Loucy (cell line): Measurements from ENCODE around the gene UNK.
"Not testable (repeated sequence)": the region's sequence is repeated elsewhere in the genome, so short reads cannot be mapped to it uniquely, and the experiment has no call there.

Experiments used
- H2AFZ ChIP-seq: fragments of 200-600 bp; sonication (generic); 2 replicates; pipeline ENCODE4 v1.6.0; 2016; ENCODE audit warnings: antibody characterized with exemption, mild to moderate bottlenecking, low read length, moderate library complexity
- H3F3A ChIP-seq: fragments of 200-600 bp; 2 replicates; pipeline ENCODE4 v1.6.0; 2016; ENCODE audit warnings: antibody characterized with exemption, low read depth, mild to moderate bottlenecking
- H3K27me3 ChIP-seq: fragments of 200-600 bp; sonication (generic); 2 replicates; pipeline ENCODE4 v1.6.1; 2014; ENCODE audit warnings: low read length, mild to moderate bottlenecking; ENCODE audit not compliant: insufficient read depth, poor library complexity, severe bottlenecking
- H3K36me3 ChIP-seq: fragments of 200-600 bp; sonication (generic); 2 replicates; pipeline ENCODE4 v1.6.1; 2016; ENCODE audit warnings: low read length; ENCODE audit not compliant: insufficient read depth
- H3K4me1 ChIP-seq: fragments of 200-600 bp; sonication (generic); 2 replicates; pipeline ENCODE4 v1.5.1; 2014; ENCODE audit warnings: low read length, mild to moderate bottlenecking; ENCODE audit not compliant: insufficient read depth, poor library complexity, severe bottlenecking
- H3K4me2 ChIP-seq: fragments of 200-600 bp; sonication (generic); 2 replicates; pipeline ENCODE4 v1.6.0; 2014; ENCODE audit warnings: antibody characterized with exemption, low read length, low read depth, mild to moderate bottlenecking; ENCODE audit not compliant: poor library complexity, severe bottlenecking
- H3K4me3 ChIP-seq: fragments of 200-600 bp; sonication (generic); 2 replicates; pipeline ENCODE4 v1.5.1; 2014; ENCODE audit warnings: low read length, mild to moderate bottlenecking, mixed read lengths; ENCODE audit not compliant: poor library complexity, severe bottlenecking
- H3K79me2 ChIP-seq: fragments of 200-600 bp; sonication (generic); 2 replicates; pipeline ENCODE4 v1.6.1; 2014; ENCODE audit warnings: low read length; ENCODE audit not compliant: insufficient read depth
- H3K9ac ChIP-seq: fragments of 200-600 bp; sonication (generic); 2 replicates; pipeline ENCODE4 v1.6.0; 2014; ENCODE audit warnings: mild to moderate bottlenecking, low read depth, low read length, moderate library complexity; ENCODE audit not compliant: poor library complexity, severe bottlenecking
- H3K9me2 ChIP-seq: fragments of 200-600 bp; sonication (generic); replicated peaks from 2 replicates; pipeline ENCODE4 v1.6.1; 2016; ENCODE audit warnings: low read depth, low read length, mixed read lengths
- H3K9me3 ChIP-seq: fragments of 200-600 bp; sonication (generic); 2 replicates; pipeline ENCODE4 v1.6.1; 2014; ENCODE audit warnings: mild to moderate bottlenecking, antibody characterized with exemption, low read length, low read depth; ENCODE audit not compliant: insufficient read depth
- H4K20me1 ChIP-seq: fragments of 200-600 bp; sonication (generic); 2 replicates; pipeline ENCODE4 v1.6.0; 2014; ENCODE audit warnings: antibody characterized with exemption, low read length, mild to moderate bottlenecking; ENCODE audit not compliant: insufficient read depth, poor library complexity, severe bottlenecking
- CTCF ChIP-seq: fragments of 200-600 bp; sonication (generic); conservative IDR thresholded peaks from 2 replicates; pipeline ENCODE4 v1.5.1; 2014; ENCODE audit warnings: mild to moderate bottlenecking, antibody characterized with exemption, low read length
- EZH2phosphoT487 ChIP-seq: fragments of 200-600 bp; IDR thresholded peaks from 2 replicates; pipeline ENCODE4 v1.6.1; 2018; ENCODE audit warnings: antibody characterized with exemption, mild to moderate bottlenecking, moderate library complexity, borderline replicate concordance

UNK gene

DNA sequence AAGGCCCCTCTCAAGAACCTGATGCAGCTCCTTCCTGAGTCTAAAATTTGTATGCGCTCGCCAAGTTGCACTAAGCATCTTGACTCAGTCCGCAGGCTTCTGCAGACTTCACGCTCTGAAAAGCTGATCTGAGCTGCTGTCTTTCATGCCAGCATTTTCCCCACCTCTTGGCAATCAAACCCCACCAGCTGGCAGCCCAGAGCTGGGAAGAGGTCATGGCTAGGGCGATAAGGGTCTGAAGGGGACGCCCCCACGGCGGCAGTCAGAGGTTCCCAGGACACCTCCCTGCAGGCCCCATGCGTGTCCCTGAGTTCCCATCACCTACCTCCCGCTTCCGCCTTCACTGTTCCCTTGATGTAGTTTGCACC, 64.7 kb downstream of the UNK start:
- Histone ChIP-seq H3K27me3 (no peaks in the 10 kb centered on the region), H3K36me3 (peaks cover 4% of the 10 kb centered on the region; the same call in 1 of the 2 replicates), H3K79me2 (peaks cover 17% of the 10 kb centered on the region), H3K9ac (no peak overlapping the region), H3F3A (no peaks in the 10 kb centered on the region), H3K4me3 (no peak overlapping the region), H3K4me2 (no peak overlapping the region), H4K20me1 (peaks cover 2% of the 10 kb centered on the region), H3K4me1 (peaks cover 29% of the 10 kb centered on the region), H3K9me3 (no peaks in the 10 kb centered on the region), H2AFZ (no peak overlapping the region), H3K9me2 (no peaks in the 10 kb centered on the region)
- TF ChIP-seq EZH2phosphoT487: no peak
- TF ChIP-seq CTCF: no peak

GRCh38 chr17:75849724-75850123, 65.1 kb downstream of the UNK start:
- Histone ChIP-seq H3K4me1 (peaks cover 34% of the 10 kb centered on the region), H3F3A (no peaks in the 10 kb centered on the region), H3K79me2 (peaks cover 20% of the 10 kb centered on the region), H3K4me3 (no peak overlapping the region), H4K20me1 (peaks cover 6% of the 10 kb centered on the region), H3K9ac (no peak overlapping the region), H3K9me3 (no peaks in the 10 kb centered on the region), H3K36me3 (peaks cover 4% of the 10 kb centered on the region; the same call in 1 of the 2 replicates), H3K27me3 (no peaks in the 10 kb centered on the region), H3K4me2 (no peak overlapping the region), H3K9me2 (no peaks in the 10 kb centered on the region), H2AFZ (no peak overlapping the region)
- TF ChIP-seq EZH2phosphoT487 (no peak), CTCF (no peak)

- H3K27me3 ChIP-seq: no peaks in the 10 kb centered on the region
These were observed 66.5 kb downstream of the UNK start for GRCh38 chr17:75850928-75851692.

DNA sequence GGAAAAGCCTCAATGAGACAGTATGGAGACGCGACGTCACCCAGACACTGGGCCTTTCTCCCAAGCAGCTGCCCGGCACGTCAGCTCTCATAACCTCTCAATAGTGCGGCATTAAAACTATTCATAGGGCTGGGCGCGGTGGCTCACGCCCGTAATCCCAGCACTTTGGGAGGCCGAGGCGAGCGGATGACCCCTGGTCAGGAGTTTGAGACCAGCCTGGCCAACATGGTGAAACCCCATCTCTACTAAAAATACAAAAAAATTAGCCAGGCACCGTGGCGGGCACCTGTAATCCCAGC, 67.0 kb downstream of the UNK start:
- H3K27me3 ChIP-seq, H3K9me3 ChIP-seq, H4K20me1 ChIP-seq, H3K9me2 ChIP-seq, H3K36me3 ChIP-seq, H3K9ac ChIP-seq, H3K4me3 ChIP-seq, H3F3A ChIP-seq, H2AFZ ChIP-seq, H3K4me2 ChIP-seq: not testable (repeated sequence)
- peaks cover 23% of the 10 kb centered on the region for H3K79me2 ChIP-seq
- peaks cover 21% of the 10 kb centered on the region for H3K4me1 ChIP-seq

More at GRCh38 chr17:75850928-75851692, 66.5 kb downstream of the UNK start:
- H3K4me3 ChIP-seq: no peak overlapping the region
- no peak overlapping the region for H3K4me2 ChIP-seq
- no peak for TF ChIP-seq CTCF
- no peak for TF ChIP-seq EZH2phosphoT487
- no peaks in the 10 kb centered on the region for H3K9me3 ChIP-seq
- H3K79me2 ChIP-seq: peaks cover 18% of the 10 kb centered on the region
- peaks cover 4% of the 10 kb centered on the region; the same call in 1 of the 2 replicates for H3K36me3 ChIP-seq
- no peak overlapping the region for H3K9ac ChIP-seq
- peaks cover 7% of the 10 kb centered on the region for H4K20me1 ChIP-seq
- no peak overlapping the region for H2AFZ ChIP-seq
- no peaks in the 10 kb centered on the region for H3F3A ChIP-seq
- no peaks in the 10 kb centered on the region for H3K9me2 ChIP-seq
- peaks cover 23% of the 10 kb centered on the region for H3K4me1 ChIP-seq
